GM12878 (cell line): ENCODE measurements around the gene TRAF3IP3. TPM values are rescaled to one million over a fixed set of nuclear protein-coding genes. Genes with fewer than 3 reads are reported as not detected.

Experiments
- BCLAF1 ChIP-seq: fragments of 450-650 bp; IDR thresholded peaks from 2 replicates; pipeline ENCODE4 v1.6.1; 2017; ENCODE audit warnings: antibody characterized with exemption, mild to moderate bottlenecking, moderate library complexity
- CBFB ChIP-seq: IDR thresholded peaks from 2 replicates; pipeline ENCODE4 v1.6.1; 2016; ENCODE audit warnings: antibody characterized with exemption, low read depth
- E4F1 ChIP-seq: fragments of 450-650 bp; IDR thresholded peaks from 2 replicates; pipeline ENCODE4 v1.6.1; 2018; ENCODE audit warnings: borderline replicate concordance, mild to moderate bottlenecking; ENCODE audit not compliant: partially characterized antibody
- EP300 ChIP-seq, 2 experiments: fragments of 150-350 bp in 1 of 2; IDR thresholded peaks; 2 replicates each; pipeline ENCODE4 v1.6.1; 2011 to 2012; ENCODE audit warnings: low read depth in 2 of 2, low read length in 2 of 2, borderline replicate concordance in 1 of 2, improper control_type of control experiment in 1 of 2, inconsistent platforms in 1 of 2; ENCODE audit not compliant: control insufficient read depth in 1 of 2
- IKZF2 ChIP-seq, 2 experiments: fragments of 450-650 bp; IDR thresholded peaks; 2 replicates each; pipeline ENCODE4 v1.6.1; 2017; ENCODE audit warnings: mild to moderate bottlenecking in 2 of 2, moderate library complexity in 2 of 2
- NBN ChIP-seq: fragments of 450-650 bp; IDR thresholded peaks from 2 replicates; pipeline ENCODE4 v1.6.1; 2016
- NKRF ChIP-seq: fragments of 450-650 bp; conservative IDR thresholded peaks from 2 replicates; pipeline ENCODE4 v1.6.1; 2017; ENCODE audit warnings: mild to moderate bottlenecking, moderate library complexity
- PAX5 ChIP-seq: IDR thresholded peaks from 2 replicates; pipeline ENCODE4 v1.6.1; 2011; ENCODE audit warnings: low read depth, low read length, borderline replicate concordance
- POLR2AphosphoS5 ChIP-seq: IDR thresholded peaks from 2 replicates; pipeline ENCODE4 v1.6.1; 2011; ENCODE audit warnings: mild to moderate bottlenecking, low read length, inconsistent platforms
- SMARCA5 ChIP-seq: fragments of 450-650 bp; IDR thresholded peaks from 2 replicates; pipeline ENCODE4 v1.6.1; 2017; ENCODE audit warnings: mild to moderate bottlenecking
- TBL1XR1 ChIP-seq: IDR thresholded peaks from 2 replicates; pipeline ENCODE4 v1.6.1; 2012; ENCODE audit warnings: low read depth, low read length, improper control_type of control experiment
- TCF3 ChIP-seq: IDR thresholded peaks from 2 replicates; pipeline ENCODE4 v1.6.1; 2012; ENCODE audit warnings: low read depth, mild to moderate bottlenecking, low read length, borderline replicate concordance; ENCODE audit not compliant: insufficient read depth
- ZNF687 ChIP-seq: fragments of 450-650 bp; IDR thresholded peaks from 2 replicates; pipeline ENCODE4 v1.6.1; 2017; ENCODE audit warnings: mild to moderate bottlenecking, moderate library complexity
- polyA plus RNA-seq, 11 experiments: library from polyadenylated mRNA; depleted of rRNA in 4 of 11; unstranded in 6 of 11; stranded (reverse) in 5 of 11; fragments of >200 nt; fragmentation: Nextera tagmentation in 4 of 11; fragmentation: Illumina TruSeq in 1 of 11; extraction: Ambion mirVana in 4 of 11; extraction: Trizol in 1 of 11; gene quantifications; 1 replicate in 1 of 11; 2 replicates in 10 of 11; pipeline versions ENCODE4 v1.2.1 to v1.2.3, GENCODE V29; 2011 to 2016; ENCODE audit warnings: inconsistent platforms in 2 of 11, missing spikeins in 2 of 11, low read depth in 1 of 11
- total RNA-seq, 4 experiments: library from RNA; depleted of rRNA in 3 of 4; stranded (reverse); fragments of >200 nt in 3 of 4; fragmentation: Illumina TruSeq in 1 of 4; extraction: Trizol in 1 of 4; gene quantifications; 2 replicates each; pipeline versions ENCODE4 v1.2.1 to v1.2.3, GENCODE V29; 2013 to 2021

TRAF3IP3 gene
- total and polyA plus RNA-seq, 10 of the 15 experiments (the other 5 are each of a cell fraction or from before 2014, with no cell fraction given): 61.6 to 121 (median 96.5) TPM

GRCh38 chr1:209827384-209828262, 71.8 kb downstream of the TRAF3IP3 start, which contains the start of gene UTP25 (continued):
- TF ChIP-seq ZNF687 (peak; percentile 74), E4F1 (peak; percentile 100), PAX5 (peak; percentile 26; the same call in 1 of the 2 replicates), NKRF (peak; percentile 99), TBL1XR1 (0 out of 2 replicates have a peak, but pooled peaks have one; percentile 59), BCLAF1 (no peak), NBN (0 out of 2 replicates have a peak, but pooled peaks have one; percentile 74), CBFB (peak; percentile 65; the same call in 1 of the 2 replicates), TCF3 (0 out of 2 replicates have a peak, but pooled peaks have one; percentile 21), POLR2AphosphoS5 (peak; percentile 81; the same call in 1 of the 2 replicates), IKZF2 (IDR thresholded peaks at IDR 0.05) (no peak; a peak in 1 of 4 replicates), EP300 (IDR thresholded peaks at IDR 0.05; ENCODE audit: borderline replicate concordance in 1 of 2, control insufficient read depth in 1 of 2, low read depth in 2 of 2, low read length in 2 of 2) (0 out of 4 replicates have a peak, but pooled peaks of 1 of the 2 experiments have one; percentile 16), SMARCA5 (no peak; the same call in 1 of the 2 replicates)
